Measurements from ENCODE around the gene DRAM2.

- TF ChIP-seq, protein P1, sequence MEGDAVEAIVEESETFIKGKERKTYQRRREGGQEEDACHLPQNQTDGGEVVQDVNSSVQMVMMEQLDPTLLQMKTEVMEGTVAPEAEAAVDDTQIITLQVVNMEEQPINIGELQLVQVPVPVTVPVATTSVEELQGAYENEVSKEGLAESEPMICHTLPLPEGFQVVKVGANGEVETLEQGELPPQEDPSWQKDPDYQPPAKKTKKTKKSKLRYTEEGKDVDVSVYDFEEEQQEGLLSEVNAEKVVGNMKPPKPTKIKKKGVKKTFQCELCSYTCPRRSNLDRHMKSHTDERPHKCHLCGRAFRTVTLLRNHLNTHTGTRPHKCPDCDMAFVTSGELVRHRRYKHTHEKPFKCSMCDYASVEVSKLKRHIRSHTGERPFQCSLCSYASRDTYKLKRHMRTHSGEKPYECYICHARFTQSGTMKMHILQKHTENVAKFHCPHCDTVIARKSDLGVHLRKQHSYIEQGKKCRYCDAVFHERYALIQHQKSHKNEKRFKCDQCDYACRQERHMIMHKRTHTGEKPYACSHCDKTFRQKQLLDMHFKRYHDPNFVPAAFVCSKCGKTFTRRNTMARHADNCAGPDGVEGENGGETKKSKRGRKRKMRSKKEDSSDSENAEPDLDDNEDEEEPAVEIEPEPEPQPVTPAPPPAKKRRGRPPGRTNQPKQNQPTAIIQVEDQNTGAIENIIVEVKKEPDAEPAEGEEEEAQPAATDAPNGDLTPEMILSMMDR (IDR thresholded peaks at IDR 0.05): no peak
- TF ChIP-seq POLR2A (IDR thresholded peaks at IDR 0.05): no peak
These were observed 40.2 kb upstream of the DRAM2 start for GRCh38 chr1:111179968-111180533.

Measured in tibial nerve (tissue), 3 donors.